ENCODE data around the gene TMEM221.
A peak's percentile ranks its signal among the peaks of the same experiment; 100 is the strongest.

TMEM221 gene

DNA sequence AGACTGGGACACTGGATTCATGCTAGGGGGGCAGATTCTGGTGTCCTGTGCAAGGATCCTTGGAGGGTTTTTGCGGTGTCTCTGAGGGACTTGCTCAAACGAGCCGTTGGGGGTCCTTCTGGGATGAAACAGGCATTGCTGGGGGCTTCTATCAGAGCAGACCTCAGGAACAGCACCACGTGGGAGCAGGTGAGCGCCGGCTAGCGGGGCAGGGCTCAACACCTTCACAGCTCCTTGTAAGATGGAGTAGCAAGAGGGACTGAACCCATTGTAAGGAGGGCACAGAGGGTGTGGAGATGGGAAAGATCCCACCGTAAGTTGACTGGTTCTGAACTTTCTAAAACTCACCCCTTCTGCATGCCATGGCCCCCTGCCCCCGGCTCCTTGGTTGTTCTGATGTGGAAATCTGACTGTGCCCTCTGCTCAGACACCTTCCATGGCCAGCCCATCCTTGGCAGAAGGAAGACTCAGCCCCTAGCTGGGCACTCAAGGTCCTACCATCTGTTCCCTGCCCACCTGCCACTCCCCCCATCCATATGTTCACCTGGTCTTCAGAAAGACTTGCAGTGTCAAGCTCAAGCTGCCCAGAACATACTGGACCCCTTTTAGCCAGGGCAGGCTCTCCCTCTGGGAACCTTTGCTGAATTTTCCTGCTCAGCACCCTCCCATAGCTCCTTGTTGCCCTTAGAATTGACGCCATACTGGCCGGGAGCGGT lies 23.1 kb upstream of the TMEM221 start:
- DNase-seq: no peak

DNA sequence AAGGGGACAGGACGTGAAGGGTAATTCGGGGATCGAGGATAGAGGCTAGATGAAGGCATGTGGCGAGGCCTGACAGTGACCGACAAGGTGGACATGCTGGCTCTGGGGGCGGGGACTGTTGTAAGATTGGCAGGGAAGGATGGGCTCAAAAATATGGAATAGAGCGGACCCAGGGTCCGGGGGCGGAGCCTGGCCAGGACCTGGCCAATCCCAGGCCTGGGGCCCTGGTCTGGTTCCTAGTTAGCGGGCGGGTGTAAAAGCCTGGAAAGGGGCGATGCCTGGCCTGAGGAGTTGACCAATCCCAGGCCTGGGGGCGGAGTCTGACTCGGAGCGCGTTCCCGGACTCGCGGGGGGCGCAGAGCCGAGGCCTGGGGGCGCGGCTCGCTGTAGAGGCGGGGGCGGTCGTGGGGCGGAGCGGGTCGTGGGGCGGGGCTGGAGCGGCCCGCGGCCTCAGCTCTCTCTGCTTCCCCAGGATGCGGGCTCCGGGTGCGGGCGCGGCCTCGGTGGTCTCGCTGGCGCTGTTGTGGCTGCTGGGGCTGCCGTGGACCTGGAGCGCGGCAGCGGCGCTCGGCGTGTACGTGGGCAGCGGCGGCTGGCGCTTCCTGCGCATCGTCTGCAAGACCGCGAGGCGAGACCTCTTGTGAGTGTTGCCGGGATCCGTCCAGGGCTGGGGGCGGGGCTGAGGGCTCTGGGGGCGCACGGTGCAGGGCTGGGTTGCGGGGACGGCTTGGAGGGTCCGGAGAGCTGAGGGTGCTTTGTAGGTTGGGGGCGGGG lies 21.8 kb upstream of the TMEM221 start, which contains the start of gene SLC27A1:
Gene SLC27A1, plus strand, starts transcription at position 457 of the 774 bp plus-strand sequence. Its CDS starts 17 bp downstream, at position 474.
- DNase-seq: peak; percentile 80

DNA sequence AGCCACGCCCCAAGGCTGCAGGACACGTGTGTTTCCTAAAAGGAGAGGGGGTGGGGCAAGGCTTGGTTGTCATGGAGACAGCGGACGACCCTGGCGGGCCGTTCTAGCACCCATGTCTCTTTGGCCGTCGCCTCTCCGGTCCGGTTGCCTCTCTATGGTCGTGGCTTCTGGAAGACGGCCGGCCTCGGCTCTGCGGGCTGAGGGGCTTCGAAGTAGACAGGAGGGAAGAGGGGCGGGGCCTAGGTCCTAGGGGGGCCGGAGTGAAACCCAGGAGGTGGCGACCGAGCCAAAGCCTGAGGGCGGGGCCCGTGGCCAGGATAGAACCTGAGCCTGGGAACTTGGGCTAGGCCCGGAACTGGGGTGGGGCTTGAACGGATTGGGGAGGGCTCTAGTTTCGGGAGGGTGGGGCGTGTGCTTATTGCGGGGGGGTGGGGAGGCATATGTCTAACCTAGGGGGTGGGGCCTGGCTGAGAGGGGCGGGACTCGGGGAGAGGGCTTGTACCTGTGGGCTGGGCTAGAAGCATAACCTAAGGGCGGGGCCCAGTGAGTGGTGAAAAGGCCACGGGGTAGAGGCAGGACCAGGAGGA lies 21.1 kb upstream of the TMEM221 start:
- DNase-seq: peak; percentile 93

DNA sequence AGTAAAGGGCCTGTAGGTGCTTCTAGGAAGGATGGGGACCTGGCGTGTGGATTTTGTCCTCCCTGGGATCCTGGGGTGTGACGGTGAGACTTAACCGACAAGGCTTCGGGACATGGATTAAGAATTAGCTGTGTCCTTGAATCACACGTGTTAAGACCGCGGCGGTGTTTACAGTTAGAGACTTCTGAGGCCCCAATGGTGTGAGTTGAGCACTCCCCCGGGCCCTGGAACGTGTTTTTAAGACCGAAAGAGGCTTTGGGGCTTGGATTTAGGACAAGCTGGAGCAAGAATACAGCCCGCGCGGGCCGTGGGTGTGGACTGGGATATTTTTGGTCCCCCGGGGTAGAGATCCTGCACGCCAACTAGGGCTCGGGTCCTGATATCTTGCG lies 20.6 kb upstream of the TMEM221 start:
- peak; percentile 13 for DNase-seq

DNA sequence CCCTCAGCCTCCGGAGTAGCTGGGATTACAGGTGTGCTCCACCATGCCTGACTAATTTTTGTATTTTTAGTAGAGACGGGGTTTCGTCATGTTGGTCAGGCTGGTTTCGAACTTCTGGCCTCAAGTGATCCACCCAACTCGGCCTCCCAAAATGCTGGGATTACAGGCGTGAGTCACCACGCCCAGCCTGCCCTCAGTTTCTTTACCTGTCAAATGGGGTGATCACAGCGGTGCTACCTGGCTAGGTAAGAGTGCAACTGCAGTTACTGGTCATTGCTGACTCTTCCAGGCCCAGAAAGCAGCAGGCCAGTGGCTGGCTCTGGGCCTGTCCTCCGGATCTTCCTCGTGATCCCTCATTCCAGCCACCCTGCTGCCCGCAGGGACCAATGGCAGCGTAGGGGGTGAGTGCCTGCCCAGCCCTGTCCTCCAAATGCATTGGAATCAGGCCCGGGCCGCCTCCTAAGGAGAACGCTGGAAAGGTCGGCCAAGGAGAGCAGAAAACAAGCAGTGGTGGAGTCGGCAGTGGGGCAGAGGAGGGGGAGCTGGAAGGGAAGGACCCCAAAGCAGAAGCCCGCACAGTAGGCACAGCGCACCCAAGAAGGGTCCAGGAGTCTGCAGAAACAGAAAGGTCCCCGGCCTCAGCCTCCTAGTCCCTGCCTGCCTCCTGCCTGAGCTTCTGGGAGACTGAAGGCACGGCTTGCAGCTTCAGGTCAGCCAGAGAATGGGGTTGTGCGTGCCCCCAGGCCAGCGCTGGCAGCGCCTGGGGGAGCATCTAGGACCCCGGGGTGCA lies 20.0 kb upstream of the TMEM221 start:
- no peak for DNase-seq

DNA sequence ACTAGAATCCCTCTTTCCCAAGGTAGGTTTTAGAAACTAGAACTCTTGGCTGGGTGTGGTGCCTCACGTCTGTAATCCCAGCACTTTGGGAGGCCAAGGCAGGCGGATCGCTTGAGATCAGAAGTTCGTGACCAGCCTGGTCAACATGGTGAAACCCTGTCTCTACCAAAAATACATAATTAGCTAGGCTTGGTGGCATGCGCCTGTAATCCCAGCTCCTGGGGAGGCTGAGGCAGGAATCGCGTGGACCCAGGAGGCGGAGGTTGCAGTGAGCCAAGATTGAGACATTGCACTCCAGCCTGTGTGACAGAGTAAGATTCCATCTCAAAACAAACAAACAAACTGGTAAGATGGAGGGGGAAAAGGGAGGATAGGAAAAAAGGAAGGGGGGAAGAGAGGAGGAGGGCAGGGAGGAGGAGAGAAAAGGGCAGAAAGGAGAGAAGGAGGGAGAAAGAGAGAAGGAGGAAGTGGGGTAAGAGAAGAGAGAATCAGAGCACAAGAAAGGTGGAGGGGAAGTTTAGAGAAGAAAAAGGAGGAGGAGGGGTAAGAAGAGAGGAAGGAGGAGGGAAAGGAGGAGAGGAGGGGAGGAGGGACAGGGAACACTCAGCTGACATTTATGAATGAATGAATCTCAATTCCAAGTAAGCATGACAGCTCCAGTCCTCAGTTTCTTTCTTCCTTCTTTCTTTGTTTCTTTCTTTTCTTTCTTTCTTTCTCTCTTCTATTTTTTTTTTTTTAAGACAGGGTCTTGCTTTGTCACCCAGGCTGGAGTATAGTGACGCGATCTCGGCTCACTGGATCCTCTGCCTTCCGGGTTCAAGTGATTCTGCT lies 19.2 kb upstream of the TMEM221 start:
- DNase-seq: no peak

DNA sequence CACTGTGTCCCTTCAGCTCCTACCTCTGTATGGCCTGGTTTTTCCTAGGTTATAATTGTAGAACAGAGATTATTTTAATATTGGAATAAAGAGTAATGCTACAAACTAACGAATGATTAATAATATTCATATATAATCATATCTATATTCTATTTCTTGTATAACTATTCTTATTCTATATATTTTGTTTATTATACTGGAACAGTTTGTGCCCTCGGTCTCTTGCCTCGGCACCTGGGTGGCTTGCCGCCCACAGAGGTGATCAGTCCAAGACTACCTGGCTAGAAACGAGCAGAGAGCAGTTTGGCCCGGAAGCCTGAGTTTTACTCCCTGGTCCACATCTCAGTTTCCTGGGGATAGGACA lies 18.0 kb upstream of the TMEM221 start:
- no peak for DNase-seq

DNA sequence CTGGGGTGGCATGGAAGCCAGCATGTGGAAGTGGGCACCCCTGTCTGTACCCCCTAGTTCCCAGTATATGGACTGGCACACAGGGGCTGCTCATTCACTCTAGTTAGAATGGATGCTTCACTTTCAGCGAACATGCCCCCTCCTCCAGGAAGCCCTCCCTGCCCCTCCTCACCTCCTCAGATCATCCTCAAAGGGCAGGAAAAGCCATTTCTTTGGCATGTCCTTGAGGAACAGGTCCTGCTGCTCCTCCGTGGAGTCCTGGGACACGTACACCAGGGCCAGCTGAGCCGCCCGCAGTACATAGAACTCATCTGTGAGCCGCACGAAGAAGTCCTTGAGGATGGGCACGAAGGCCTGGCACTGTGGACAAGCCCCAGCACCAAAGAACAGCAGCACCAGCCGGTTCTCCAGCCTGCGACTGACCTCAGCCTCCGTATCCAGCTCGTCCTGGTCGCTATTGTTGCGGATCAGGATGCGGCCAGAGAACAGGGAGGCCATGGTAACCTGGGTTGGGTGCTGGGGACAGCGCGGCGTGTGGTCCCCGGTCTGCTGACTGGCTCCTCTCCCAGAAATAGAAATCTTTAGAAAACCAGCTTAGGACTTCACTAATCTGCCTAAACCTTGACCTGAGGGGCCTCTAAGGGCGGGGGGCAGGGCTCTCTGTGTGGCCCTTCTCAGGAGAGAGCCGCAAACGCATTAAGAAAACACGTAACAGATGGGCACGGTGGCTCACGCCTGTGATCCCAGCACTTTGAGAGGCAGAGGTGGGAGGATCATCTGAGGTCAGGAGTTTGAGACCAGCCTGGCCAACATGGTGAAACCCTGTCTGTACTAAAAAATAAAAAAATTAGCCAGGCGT lies 12.1 kb upstream of the TMEM221 start, which contains the start of gene NXNL1:
Gene NXNL1, minus strand, starts transcription at position 555 of the 859 bp plus-strand sequence. Its CDS starts 57 bp downstream, at position 498.
- no peak for DNase-seq

DNA sequence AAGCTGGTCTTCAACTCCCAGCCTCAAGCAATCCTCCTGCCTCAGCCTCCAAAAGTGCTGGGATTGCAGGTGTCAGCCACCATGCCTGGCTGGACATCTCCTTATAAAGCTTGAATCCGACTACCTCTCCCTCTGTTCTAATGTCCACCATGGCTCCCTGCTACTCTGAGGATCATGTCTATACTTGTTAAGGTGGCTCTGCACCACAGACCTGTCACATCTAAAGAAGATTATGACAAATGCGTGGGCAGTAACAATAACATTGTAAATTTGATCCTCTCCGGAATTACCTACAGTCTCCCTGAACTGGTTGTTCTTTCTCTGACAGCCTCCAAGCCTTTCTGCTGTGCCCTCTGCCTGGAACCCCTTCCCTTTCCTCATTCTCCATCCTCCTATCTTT lies 10.5 kb upstream of the TMEM221 start:
- no peak for DNase-seq

DNA sequence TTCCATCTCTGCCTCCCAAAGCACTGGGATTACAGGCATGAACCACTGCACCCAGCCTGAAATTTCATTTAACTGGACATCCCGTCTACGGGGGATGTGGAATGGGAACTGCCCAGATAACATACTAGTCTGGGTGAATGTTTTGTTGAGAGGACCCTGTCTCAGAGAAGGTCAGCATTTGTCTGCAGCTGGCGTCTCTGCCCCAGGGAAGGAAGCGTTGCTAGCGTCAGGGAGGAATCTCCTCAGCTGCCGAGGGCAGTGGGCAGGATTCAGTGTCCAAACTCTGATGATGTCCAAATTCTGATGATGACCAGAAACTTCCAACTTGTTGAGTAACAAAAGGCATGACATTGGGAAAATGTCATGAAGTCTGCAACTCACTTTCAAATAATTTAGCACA lies 9.1 kb upstream of the TMEM221 start:
- DNase-seq: no peak

DNA sequence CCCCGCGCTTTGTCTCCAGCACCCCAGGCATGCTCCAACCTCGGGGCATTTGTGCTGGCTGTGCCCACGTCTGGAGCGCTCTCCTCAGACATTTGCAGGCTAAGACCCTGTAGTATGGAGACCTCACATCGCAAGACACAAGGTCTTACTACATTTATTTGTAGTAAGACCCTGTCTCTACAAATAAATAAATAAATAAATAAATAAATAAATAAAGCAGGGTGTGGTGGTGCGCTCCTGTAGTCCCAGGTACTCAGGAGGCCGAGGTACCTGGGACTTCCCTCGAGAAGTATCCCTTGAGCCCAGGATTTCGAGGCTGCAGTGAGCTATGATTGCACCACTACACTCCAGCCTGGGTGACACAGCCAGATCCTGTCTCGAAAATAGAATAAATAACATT lies 7.7 kb upstream of the TMEM221 start:
- DNase-seq: no peak

DNA sequence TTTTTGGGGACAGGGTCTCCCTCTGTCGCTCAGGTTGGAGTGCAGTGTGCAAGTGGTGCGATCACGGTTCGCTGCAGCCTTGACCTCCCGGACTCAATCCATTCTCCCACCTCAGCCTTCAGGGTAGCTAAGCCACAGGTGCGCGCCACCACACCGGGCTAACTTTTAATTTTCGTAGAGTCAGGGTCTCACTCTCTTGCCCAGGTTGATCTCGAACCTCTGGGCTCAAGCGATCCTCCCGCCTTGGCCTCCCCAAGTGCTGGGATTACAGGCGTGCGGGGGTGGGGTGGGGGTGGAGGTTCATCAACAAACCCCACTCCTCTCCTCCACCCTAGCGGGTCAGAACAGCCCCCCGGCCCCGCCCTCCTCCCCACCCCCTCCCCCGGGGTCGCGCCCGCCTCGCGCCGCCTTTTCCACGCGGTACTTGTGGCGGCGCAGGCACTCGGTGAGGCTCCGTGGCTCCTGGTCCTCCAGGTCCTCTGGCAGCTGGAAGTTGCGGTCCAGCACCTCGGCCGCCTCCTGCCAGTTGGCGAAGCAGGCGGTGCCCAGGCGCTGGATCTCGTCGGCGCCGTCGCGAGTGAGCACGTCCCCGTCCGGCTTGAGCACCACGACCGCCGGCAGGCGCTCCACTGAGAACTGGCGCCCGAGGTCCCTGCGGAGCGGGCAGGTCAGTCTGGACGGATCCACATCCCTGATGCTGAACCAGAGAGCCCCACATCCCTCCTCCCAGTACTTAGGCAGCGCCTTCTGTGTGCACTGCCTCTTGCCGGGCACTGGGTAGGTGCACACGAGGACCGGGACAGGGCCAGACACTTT lies 7.0 kb upstream of the TMEM221 start:
- no peak for DNase-seq

DNA sequence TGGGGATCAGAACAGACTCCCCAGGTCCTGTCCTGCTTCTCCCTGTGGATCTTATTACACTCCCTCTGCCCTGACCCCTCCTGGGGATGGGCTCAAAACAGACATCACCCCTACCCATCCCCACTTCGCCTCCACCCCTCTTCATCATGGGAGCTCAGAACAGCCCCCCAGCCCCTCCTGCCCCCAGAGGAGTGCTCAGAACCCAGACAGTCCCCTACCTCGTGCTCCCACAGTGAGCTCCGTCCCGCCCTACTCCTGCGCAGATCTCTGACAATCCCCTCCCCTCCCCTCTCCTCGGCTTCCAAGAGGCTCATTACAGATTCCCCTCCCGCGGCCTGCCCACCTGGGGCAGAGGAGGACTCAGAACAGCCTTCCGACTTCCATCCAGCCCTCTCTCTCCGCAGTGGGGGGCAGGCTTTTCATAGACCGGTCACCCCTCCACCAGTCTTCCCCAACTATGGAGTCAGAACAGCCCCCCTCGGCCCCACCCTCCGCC lies 6.2 kb upstream of the TMEM221 start:
- no peak for DNase-seq

DNA sequence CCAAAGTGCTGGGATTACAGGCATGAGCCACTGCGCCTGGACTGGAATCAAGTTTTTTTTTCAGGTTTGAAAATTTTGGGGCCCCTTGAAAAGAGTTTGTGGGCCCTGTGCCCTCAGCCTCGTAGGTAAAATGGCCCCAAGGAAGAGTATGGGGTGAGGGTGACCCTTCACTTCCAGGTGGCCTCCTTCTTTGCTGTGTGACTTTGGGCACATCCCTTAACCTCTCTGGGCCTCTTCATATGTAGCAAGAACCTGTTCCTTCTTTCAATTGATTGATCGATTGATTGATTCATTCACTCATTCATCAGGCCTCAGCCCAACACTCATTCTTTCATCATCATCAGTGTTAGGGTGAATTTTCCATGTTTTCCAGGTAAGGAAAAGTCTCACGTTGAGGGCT lies 3.4 kb upstream of the TMEM221 start:
- no peak for DNase-seq

DNA sequence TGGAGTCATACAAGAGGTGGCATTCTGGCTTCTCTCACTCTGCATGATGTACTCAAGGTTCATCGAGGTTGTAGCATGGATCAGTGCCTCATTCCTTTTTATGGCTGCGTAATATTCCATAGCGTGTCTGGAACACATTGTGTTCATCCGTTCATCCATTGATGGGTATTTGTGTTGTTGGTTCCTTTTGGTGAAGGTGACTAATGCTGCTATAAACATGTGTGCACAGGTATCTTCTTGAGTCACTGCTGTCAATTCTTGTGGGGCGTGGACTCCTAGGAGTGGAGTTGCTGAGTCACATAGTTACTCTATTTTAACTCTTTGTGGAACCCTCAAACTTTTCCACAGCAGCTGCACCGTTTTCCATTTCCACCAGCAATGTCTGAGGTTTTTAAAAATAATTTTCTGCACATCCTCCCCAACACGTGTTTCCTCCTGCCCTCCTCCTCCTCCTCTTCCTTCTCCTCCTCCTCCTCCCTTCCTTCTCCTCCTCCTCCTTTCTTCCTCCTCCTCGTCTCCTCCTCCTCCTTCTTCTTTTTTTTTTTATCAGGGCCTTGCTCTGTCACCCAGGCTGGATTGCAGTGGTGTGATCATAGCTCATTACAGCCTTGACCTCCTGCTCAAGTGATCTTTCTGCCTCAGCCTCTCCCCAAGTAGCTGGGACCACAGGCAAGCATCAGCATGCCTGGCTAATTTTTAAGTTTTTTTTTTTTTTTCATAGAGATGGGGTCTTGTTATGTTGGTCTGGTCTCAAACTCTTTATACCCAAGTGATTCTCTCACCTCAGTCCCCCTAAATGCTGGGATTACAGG lies 2.0 kb upstream of the TMEM221 start:
- DNase-seq: no peak

DNA sequence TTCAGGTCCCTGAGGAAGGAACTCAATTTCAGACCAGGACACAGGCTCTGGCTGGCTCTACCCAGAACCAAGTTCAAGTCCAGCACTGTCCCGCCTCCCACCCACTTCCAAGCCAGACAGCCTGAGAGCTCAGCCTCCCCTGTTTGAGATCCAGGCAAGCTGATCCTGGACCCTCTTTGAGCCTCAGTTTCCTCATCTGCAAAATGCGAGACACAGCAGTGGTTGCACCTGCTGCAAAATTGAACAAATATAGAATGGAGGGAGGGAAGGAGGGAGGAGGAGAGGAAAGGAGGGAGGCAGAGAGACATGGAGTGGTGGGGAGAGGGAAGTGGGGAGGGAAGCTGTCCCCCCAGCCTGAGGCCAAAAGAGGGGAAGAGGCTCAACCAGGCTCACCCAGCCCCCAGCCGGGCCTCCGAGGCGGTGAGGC lies 751 bp downstream of the TMEM221 start:
- DNase-seq: no peak

DNA sequence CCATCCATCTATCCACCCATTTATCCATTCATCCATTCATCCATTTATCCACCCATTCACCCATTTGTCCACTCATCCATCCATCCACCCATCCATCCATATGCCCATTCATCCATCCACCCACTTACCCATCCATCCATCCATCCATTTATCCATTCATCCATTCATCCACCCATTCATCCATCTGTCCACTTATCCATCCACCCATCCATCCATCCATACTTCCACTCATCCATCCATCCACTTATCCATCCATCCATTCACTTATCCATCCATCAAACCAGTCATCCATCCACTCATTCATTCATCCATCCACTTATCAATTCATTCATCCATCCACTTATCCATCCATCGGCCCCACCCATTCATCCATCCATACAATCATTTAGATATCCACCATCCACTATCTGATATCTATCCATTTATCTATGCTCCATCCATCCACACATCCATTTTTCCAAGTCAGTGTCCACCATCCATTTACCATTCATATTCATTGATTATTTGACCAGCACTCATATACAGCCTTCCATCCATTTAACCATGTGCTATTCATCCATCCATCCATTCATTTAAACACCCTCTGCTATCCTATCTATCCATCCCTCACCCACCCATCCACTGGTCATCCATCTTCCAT lies 2.8 kb downstream of the TMEM221 start:
- no peak for DNase-seq

DNA sequence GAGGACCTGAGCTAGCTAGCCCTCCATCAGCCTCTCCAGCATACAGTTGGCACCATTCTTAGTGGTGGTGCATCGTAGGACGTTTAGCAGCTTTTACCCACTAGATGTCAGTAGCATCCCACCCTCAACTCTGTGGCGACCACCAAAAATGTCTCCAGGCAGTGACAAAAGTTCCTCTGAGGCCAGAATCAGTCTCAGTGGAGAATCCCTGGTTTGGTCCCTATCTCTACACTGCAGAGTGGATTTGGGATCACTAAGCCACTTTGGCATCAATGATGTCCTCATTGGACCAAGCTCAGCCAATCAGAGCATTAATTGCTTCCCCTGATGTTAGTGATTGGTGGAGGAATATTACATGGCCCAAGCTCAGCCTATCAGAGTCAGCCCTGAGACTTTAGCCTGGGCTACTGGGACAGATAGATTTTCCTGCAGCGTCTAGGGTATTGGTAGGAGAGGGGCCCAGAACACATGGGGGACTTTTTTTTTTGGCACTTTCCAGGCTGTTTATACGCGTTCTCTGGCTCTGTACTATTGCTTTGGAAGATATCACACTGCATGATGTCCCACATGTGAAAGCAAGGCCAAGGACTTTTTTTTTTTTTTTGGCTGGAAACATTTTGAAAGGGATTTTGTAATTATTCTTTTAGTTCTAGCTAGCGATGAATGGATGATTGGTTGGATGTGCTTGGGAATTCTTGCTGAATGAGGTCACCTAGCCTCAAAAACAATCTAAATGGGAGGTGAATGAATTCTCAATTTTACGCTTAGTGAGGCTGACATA lies 7.0 kb downstream of the TMEM221 start:
- no peak for DNase-seq

Data from activated effector memory CD4-positive, alpha-beta T cell treated with Interleukin-2 at 50 U/mL for 16 hours (primary cell).